Karpas-422 (cell line): ENCODE data around the gene APLP1. TPM values are rescaled to one million over a fixed set of nuclear protein-coding genes. Genes with fewer than 3 reads are reported as not detected.

ENCODE experiments used
- DNase-seq: peaks from one replicate; pipeline ENCODE4 v3.0.0-alpha.2; 2015
- H2AFZ ChIP-seq: fragments of 200-600 bp; sonication (generic); 2 replicates; pipeline ENCODE4 v1.6.1; 2014; ENCODE audit warnings: antibody characterized with exemption, low read length, mixed read lengths
- H3K27ac ChIP-seq: fragments of 200-600 bp; sonication (generic); 2 replicates; pipeline ENCODE4 v1.5.1; 2014; ENCODE audit warnings: mild to moderate bottlenecking, low read length, moderate library complexity
- H3K27me3 ChIP-seq: fragments of 200-600 bp; sonication (generic); 2 replicates; pipeline ENCODE4 v1.6.1; 2014; ENCODE audit warnings: low read length, mixed read lengths
- H3K36me3 ChIP-seq: fragments of 200-600 bp; sonication (generic); 2 replicates; pipeline ENCODE4 v1.6.1; 2014; ENCODE audit warnings: low read length, mixed read lengths; ENCODE audit not compliant: insufficient read depth
- H3K4me1 ChIP-seq: fragments of 200-600 bp; sonication (generic); 2 replicates; pipeline ENCODE4 v1.6.1; 2014; ENCODE audit warnings: mild to moderate bottlenecking, low read length, mixed read lengths
- H3K4me2 ChIP-seq: fragments of 200-600 bp; sonication (generic); 2 replicates; pipeline ENCODE4 v1.6.1; 2014; ENCODE audit warnings: low read length, low read depth, mild to moderate bottlenecking; ENCODE audit not compliant: poor library complexity, severe bottlenecking
- H3K4me3 ChIP-seq: fragments of 200-600 bp; sonication (generic); 2 replicates; pipeline ENCODE4 v1.5.1; 2014; ENCODE audit warnings: mild to moderate bottlenecking, antibody characterized with exemption, low read length, mixed read lengths
- H3K79me2 ChIP-seq: fragments of 200-600 bp; sonication (generic); 2 replicates; pipeline ENCODE4 v1.6.1; 2014; ENCODE audit warnings: mild to moderate bottlenecking, low read length, mixed read lengths
- H3K9ac ChIP-seq: fragments of 200-600 bp; sonication (generic); 2 replicates; pipeline ENCODE4 v1.6.0; 2014; ENCODE audit warnings: low read length
- H3K9me2 ChIP-seq: fragments of 200-600 bp; sonication (generic), shearing (Covaris generic); replicated peaks from 2 replicates; pipeline ENCODE4 v1.6.0; 2014; ENCODE audit warnings: mild to moderate bottlenecking, low read length, moderate library complexity; ENCODE audit not compliant: insufficient read depth
- H3K9me3 ChIP-seq: fragments of 300-700, 200-600 bp; sonication (generic); 2 replicates; pipeline ENCODE4 v1.6.1; 2014; ENCODE audit warnings: low read length, mixed read lengths
- H4K20me1 ChIP-seq: fragments of 200-600 bp; sonication (generic); 2 replicates; pipeline ENCODE4 v1.6.1; 2014; ENCODE audit warnings: mild to moderate bottlenecking, antibody characterized with exemption, low read length, low read depth; ENCODE audit not compliant: insufficient read depth
- total RNA-seq: library from RNA; depleted of rRNA; stranded (reverse); fragments of >200 nt; shearing (Covaris generic); gene quantifications from 2 replicates; pipeline ENCODE4 v1.2.3, GENCODE V29; 2014; ENCODE audit warnings: low replicate concordance

APLP1 gene
- total RNA-seq, 1 experiment from 2014 or later = 9.9 TPM

DNA sequence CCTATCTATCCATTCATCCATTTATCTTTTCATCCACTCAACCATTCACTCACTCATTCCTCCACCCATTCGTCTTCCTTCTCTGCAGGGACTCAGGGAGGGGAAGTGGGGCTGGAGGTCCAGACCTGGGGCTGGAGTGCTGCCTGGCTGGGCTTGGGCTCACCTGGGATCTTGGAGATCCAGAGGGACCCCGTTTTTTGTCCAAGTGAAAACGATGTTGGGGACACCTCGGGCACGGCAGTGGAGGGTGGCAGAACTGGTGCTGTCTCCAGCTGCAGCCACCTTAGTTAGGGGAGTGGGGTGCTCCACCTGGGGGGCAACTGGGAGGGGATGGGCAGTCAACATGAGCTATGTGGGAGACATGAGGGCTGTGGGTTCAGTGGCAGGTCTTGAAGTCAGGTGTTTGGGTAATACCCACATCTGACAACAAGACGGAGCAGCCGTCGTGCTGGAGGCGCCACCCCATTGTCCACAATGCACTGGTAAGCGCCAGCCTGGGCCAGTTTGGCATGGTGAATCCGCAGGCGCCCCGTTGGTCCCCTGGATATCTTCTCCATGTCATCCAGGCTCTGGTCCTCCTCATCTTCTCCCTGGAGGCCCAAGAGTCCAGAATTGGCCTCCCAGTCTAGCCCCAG, 26.3 kb upstream of the APLP1 start:
- Histone ChIP-seq H4K20me1 (no peaks in the 10 kb centered on the region), H3K4me2 (no peak overlapping the region), H3K79me2 (no peaks in the 10 kb centered on the region), H3K36me3 (no peaks in the 10 kb centered on the region), H3K27me3 (no peaks in the 10 kb centered on the region), H3K9me2 (no peaks in the 10 kb centered on the region), H3K4me1 (no peaks in the 10 kb centered on the region), H2AFZ (no peak overlapping the region), H3K9me3 (no peaks in the 10 kb centered on the region), H3K27ac (no peak overlapping the region), H3K4me3 (no peak overlapping the region), H3K9ac (no peak overlapping the region)
- DNase-seq = no peak

DNA sequence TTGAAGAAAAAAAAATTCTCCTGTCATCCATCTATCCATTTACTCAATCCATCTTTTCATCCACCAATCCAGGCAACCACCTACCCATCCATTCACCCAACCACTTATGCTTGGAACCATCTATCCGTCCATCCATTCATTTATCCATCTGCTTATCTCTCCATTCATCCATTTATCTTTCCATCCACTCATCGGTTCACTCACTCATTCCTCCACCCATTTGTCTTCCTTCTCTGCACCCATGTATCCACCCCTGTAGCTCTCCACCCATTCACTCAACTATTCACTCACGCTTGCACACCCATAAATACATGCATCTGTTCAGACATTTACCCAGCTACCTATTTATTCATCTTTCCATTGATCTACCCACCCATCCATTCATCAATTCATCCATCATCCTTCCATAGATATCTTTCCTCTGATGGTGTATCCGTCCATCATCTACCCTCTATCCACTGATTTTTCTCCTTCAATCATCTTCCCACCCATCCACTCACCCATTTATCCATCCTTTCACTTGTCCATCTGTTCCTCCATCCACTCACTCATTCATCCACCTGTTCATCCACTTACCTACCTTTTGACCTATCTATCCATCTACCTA, 25.6 kb upstream of the APLP1 start:
- Histone ChIP-seq H3K27me3 (no peaks in the 10 kb centered on the region), H3K4me1 (no peaks in the 10 kb centered on the region), H3K36me3 (no peaks in the 10 kb centered on the region), H3K9me3 (no peaks in the 10 kb centered on the region), H3K4me3 (no peak overlapping the region), H2AFZ (no peak overlapping the region), H3K27ac (no peak overlapping the region), H3K9me2 (no peaks in the 10 kb centered on the region), H3K79me2 (no peaks in the 10 kb centered on the region), H3K4me2 (no peak overlapping the region), H4K20me1 (no peaks in the 10 kb centered on the region), H3K9ac (no peak overlapping the region)
- no peak for DNase-seq

DNA sequence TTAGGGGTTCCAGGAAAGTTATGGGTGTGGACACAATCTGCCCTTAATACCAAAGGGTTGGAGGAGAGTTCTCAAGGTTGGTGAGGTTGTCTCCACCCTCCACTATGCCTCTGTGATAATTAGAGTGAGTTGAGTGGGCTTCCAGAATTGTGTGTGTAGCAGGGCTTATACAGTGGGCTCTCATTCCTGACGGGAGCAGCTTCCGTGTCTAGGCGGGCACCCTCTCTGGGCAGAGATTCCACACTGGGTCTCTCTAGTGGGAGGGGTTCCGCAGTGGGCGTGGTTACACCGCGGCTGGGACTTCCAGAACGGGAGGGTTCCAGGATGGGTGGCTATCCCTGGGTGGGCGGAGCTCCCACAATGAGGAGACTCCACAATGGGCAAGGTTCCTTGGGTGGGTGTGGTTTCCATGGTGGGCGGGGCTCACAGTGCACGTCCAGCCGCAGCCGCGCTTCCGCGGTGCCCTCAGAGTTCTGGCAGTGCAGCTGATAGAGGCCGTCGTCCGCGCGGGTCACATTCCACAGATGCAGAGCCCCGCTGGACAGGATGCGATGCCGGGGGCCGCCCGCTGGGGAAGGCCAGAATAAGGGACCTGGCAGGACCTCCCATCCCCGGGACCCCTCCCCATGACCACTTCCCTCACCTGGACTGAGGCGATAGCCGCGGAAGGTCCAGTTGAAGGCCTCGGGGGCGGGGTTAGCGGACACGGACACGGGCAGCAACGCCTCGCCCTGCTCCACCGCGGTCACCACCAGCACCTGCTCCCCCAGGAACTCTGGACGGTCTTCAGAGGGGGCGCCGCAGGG, 24.5 kb upstream of the APLP1 start:
- Histone ChIP-seq H3K9me2 (no peaks in the 10 kb centered on the region), H3K27ac (no peak overlapping the region), H3K9me3 (no peaks in the 10 kb centered on the region), H3K27me3 (no peaks in the 10 kb centered on the region), H3K79me2 (no peaks in the 10 kb centered on the region), H3K9ac (no peak overlapping the region), H3K36me3 (no peaks in the 10 kb centered on the region), H4K20me1 (no peaks in the 10 kb centered on the region), H3K4me1 (no peaks in the 10 kb centered on the region), H2AFZ (no peak overlapping the region), H3K4me3 (no peak overlapping the region), H3K4me2 (no peak overlapping the region)
- DNase-seq = no peak

DNA sequence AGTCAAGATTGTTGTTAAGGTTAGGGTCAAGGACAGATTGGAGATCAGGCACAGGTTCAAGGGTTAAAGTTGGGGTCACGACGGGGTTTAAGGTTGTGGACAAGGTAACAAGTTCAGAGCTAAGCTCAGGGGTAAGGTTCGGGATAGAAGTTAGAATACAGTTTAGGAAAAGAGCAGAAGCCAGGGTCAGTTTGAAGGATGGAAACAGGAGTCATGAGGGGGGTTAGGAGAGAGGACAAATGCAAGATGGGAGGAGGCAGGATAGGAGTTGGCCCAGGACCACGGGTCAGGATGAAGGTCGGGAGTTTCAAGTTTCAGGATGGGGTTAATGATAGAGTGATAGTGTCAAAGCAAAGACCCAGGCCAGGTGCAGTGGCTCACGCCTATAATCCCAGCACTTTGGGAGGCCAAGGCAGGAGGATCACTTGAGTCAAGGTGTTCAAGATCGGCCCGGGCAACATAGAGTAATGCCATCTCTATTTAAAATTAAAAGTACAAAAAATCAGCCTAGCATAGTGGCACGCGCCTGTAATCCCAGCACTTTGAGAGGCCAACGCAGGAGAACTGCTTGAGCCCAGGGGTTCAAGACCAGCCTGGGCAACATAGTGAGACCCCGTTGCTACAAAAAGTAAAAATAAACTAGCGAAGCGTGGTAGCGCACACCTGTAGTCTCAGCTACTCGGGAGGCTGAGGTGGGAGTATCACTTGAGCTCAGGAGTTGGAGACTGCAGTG, 23.7 kb upstream of the APLP1 start:
- Histone ChIP-seq H3K4me1 (no peaks in the 10 kb centered on the region), H3K9ac (no peak overlapping the region), H3K79me2 (no peaks in the 10 kb centered on the region), H3K4me2 (no peak overlapping the region), H3K36me3 (no peaks in the 10 kb centered on the region), H3K27ac (no peak overlapping the region), H3K9me3 (no peaks in the 10 kb centered on the region), H4K20me1 (no peaks in the 10 kb centered on the region), H3K27me3 (no peaks in the 10 kb centered on the region), H3K9me2 (no peaks in the 10 kb centered on the region), H2AFZ (no peak overlapping the region), H3K4me3 (no peak overlapping the region)
- no peak for DNase-seq

DNA sequence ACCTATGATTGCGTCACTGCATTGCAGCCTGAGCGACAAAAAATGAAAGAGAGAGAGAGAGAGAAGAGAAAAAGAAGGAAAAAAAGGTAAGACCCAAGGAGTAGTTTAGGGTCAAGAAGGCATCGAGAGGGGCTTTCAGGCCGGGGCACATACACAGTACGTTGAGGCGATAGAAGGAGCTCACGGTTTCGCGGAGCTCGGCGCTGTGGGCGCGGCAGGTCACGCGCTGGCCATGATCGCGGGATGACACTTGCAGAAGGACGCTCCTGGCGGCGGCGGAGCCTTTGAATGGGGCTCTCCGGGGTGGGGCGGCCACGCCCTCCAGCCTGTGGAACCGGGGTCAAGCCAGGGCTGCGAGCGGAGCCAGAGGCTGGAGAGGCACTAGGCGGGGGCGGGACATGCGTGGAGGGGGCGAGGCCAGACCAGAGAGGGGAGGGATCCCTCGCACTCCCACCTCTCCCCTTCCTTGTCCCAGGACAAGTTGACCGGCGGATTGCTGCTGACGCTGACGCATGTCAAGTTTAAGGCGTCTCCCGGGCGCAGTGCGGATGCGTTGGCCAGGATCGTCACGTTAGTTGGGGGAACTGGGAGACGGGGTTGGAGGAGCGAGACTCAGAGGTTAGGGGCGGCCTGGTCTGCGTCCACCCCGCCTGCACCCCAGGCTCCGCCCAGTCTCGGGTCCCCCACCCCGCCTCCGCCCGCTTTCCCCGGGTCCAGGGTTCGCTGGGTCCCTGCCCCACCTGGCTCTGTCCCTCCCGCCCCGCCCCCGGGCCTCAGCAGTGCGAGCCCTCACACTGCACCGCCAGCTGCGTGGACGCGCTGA, 22.9 kb upstream of the APLP1 start:
- no peaks in the 10 kb centered on the region for H3K9me3 ChIP-seq
- no peak overlapping the region for H3K9ac ChIP-seq
- no peak overlapping the region for H3K4me3 ChIP-seq
- H3K4me1 ChIP-seq = no peaks in the 10 kb centered on the region
- H3K4me2 ChIP-seq = no peak overlapping the region
- no peaks in the 10 kb centered on the region for H3K27me3 ChIP-seq
- no peaks in the 10 kb centered on the region for H4K20me1 ChIP-seq
- H3K27ac ChIP-seq = no peak overlapping the region
- no peaks in the 10 kb centered on the region for H3K79me2 ChIP-seq
- DNase-seq = no peak
- no peak overlapping the region for H2AFZ ChIP-seq
- no peaks in the 10 kb centered on the region for H3K36me3 ChIP-seq
- no peaks in the 10 kb centered on the region for H3K9me2 ChIP-seq

DNA sequence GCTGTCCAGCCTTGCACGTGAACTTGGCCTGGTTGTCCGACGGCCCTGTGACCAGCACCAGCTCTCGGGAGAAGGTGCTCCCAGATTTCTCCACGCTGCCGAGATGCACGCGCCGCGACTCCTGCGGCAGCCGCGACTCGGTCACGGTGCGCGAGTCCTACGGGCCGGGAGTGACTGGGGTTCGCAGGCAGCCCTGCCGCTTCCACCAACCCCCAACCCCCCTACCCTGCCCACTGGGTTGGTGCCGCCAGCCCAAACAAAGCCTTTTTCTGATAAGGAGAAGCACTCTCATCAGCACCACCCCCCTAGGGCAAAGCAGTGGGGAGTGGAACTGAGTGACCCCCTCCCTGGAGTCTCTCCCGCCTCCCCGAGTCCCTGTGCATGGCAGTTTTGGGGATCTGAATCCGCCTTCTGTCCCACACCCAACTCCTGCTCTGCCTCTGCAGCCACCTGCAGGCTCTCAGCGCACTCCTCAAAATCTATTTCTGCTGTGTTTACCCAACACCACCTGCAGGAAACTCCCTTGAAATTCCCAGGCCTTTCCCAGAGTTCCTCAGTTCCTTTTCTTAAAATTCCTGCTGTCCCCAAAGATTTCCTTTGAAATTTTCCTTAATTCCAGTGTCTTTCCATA, 22.2 kb upstream of the APLP1 start:
- no peak overlapping the region for H2AFZ ChIP-seq
- H3K4me1 ChIP-seq = no peaks in the 10 kb centered on the region

DNA sequence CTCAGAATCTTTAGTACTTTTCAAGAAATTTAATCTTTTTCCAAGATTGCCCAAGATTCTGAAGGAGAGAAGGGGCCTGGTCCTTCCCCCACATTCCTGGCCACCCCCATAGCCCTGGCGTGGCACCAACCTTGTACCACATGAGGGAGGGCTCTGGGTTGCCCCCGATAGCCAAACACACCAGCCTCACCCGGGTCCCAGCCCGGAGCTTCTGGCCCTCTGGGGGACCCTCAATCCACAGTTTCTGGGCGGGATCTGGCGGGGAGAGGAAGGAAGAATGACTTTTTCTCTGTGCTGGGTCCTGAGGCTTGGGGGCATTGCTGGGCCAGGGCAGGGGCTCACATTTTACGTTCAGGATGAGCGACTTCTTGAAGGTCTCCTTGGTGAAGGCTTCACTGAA, 20.5 kb upstream of the APLP1 start:
- no peak for DNase-seq
- no peaks in the 10 kb centered on the region for H3K36me3 ChIP-seq
- no peaks in the 10 kb centered on the region for H3K27me3 ChIP-seq
- H3K4me1 ChIP-seq = no peaks in the 10 kb centered on the region
- H3K4me2 ChIP-seq = no peak overlapping the region
- no peaks in the 10 kb centered on the region for H3K9me3 ChIP-seq
- no peak overlapping the region for H3K9ac ChIP-seq
- no peaks in the 10 kb centered on the region for H3K9me2 ChIP-seq
- H3K27ac ChIP-seq = no peak overlapping the region
- no peak overlapping the region for H2AFZ ChIP-seq
- no peak overlapping the region for H3K4me3 ChIP-seq
- no peaks in the 10 kb centered on the region for H3K79me2 ChIP-seq
- no peaks in the 10 kb centered on the region for H4K20me1 ChIP-seq

More for the DNA sequence above, 22.2 kb upstream of the APLP1 start:
- Histone ChIP-seq H3K36me3 (no peaks in the 10 kb centered on the region), H3K4me2 (no peak overlapping the region), H3K27me3 (no peaks in the 10 kb centered on the region), H3K4me3 (no peak overlapping the region), H4K20me1 (no peaks in the 10 kb centered on the region), H3K79me2 (no peaks in the 10 kb centered on the region), H3K27ac (no peak overlapping the region), H3K9ac (no peak overlapping the region), H3K9me2 (no peaks in the 10 kb centered on the region), H3K9me3 (no peaks in the 10 kb centered on the region)
- no peak for DNase-seq
